Kidney epithelial cell (primary cell): ENCODE data around the gene TMED4. TPM values are rescaled to one million over a fixed set of nuclear protein-coding genes. Genes with fewer than 3 reads are reported as not detected.

ENCODE experiments used
- DNase-seq: peaks from one replicate; pipeline ENCODE4 v3.0.0-alpha.2; 2010; ENCODE audit warnings: low read depth
- H3K27me3 ChIP-seq: 2 replicates; pipeline ENCODE4 v1.6.0; 2011; ENCODE audit warnings: low read length; ENCODE audit not compliant: control insufficient read depth, insufficient read depth
- H3K36me3 ChIP-seq: 2 replicates; pipeline ENCODE4 v1.5.1; 2011; ENCODE audit warnings: low read length; ENCODE audit not compliant: control insufficient read depth, insufficient read depth
- H3K4me3 ChIP-seq: 2 replicates; pipeline ENCODE4 v1.5.1; 2011; ENCODE audit warnings: low read depth, mild to moderate bottlenecking, control low read depth, low read length
- total RNA-seq: library from RNA; depleted of rRNA; stranded (reverse); fragments of >200 nt; gene quantifications from 2 replicates; pipeline ENCODE4 v1.2.3, GENCODE V29; 2015
- TF ChIP-seq, protein P1 (sequence below): IDR thresholded peaks from 2 replicates; pipeline ENCODE4 v1.5.1; 2011; ENCODE audit warnings: mild to moderate bottlenecking, moderate library complexity, low read length, control low read depth, inconsistent platforms; ENCODE audit not compliant: insufficient read depth, poor library complexity, severe bottlenecking

Gene TMED4
- total RNA-seq, 1 donor from 2014 or later, result 159 TPM

DNA sequence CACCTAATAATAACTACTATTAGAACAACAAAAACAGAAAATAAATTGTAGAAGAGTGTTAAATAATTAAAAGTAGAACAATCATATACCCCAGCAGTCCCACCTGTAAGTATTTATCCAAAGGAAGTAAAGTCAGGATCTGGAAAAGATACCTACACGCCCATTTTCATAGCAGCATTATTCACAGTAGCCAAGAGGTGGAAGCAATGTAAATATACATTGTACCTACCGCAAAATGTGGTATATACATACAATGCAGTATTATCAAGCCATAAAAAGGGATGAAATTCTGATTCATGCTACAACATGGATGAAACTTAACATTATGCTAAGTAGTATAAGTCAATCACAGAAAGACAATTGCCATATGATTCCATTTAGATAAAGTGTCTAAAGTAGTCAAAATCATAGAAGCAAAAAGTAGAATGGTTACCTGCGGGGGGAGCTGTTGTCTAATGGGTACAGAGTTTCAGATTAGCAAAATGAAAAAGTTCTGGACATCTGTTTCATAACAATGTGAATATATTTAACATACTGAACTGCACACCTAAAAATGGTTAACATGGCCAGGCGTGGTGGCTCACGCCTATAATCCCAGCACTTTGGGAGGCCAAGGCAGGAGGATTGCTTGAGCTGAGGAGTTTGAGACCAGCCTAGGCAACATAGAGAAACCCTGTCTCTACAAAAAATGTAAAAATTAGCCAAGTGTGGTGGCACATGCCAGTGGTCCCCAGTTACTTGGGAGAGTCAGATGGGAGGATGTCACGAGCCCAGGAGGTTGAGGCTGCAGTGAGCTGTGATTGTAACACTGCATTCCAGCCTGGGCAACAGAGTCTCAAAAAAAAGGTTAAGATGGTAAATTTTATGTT lies 6.0 kb upstream of the TMED4 start:
- no peak for DNase-seq
- no peak overlapping the region for H3K4me3 ChIP-seq
- TF ChIP-seq, protein P1, sequence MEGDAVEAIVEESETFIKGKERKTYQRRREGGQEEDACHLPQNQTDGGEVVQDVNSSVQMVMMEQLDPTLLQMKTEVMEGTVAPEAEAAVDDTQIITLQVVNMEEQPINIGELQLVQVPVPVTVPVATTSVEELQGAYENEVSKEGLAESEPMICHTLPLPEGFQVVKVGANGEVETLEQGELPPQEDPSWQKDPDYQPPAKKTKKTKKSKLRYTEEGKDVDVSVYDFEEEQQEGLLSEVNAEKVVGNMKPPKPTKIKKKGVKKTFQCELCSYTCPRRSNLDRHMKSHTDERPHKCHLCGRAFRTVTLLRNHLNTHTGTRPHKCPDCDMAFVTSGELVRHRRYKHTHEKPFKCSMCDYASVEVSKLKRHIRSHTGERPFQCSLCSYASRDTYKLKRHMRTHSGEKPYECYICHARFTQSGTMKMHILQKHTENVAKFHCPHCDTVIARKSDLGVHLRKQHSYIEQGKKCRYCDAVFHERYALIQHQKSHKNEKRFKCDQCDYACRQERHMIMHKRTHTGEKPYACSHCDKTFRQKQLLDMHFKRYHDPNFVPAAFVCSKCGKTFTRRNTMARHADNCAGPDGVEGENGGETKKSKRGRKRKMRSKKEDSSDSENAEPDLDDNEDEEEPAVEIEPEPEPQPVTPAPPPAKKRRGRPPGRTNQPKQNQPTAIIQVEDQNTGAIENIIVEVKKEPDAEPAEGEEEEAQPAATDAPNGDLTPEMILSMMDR, result peak; percentile 53
- no peaks in the 10 kb centered on the region for H3K27me3 ChIP-seq
- H3K36me3 ChIP-seq, result no peaks in the 10 kb centered on the region

DNA sequence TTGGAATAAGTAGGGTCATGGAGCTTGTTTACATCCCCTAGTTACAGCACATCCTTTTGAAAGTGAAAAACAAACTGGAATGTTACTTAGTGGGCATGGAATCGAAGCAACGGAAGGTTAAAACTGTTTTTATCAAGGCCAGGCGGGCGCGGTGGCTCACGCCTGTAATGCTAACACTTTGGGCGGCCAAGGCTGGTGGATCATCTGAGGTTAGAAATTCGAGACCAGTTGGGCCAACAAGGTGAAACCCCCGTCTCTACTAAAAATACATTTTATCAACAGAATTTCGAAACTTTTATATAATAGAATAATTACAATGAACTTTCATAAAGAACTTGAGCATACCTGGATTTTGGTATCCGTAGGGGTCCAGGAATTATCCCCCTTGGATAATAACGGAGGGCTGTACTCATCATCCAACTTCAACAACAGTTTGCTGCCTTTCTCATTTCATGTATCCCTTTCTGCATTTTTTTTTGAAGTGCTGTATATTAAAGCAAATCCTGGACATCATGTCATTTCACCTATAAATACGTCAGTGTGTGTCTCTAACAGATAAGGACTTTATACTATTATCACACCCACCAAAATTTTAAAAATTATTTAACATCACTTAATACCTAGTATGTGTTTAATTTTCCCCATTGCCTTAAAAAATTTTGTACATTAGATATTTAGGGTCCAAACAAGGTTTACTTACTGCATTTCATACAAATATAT lies 1.3 kb upstream of the TMED4 start:
- Histone ChIP-seq H3K4me3 (no peak overlapping the region), H3K27me3 (no peaks in the 10 kb centered on the region), H3K36me3 (peaks cover 2% of the 10 kb centered on the region)
- DNase-seq, result no peak
- TF ChIP-seq, protein P1, result no peak

DNA sequence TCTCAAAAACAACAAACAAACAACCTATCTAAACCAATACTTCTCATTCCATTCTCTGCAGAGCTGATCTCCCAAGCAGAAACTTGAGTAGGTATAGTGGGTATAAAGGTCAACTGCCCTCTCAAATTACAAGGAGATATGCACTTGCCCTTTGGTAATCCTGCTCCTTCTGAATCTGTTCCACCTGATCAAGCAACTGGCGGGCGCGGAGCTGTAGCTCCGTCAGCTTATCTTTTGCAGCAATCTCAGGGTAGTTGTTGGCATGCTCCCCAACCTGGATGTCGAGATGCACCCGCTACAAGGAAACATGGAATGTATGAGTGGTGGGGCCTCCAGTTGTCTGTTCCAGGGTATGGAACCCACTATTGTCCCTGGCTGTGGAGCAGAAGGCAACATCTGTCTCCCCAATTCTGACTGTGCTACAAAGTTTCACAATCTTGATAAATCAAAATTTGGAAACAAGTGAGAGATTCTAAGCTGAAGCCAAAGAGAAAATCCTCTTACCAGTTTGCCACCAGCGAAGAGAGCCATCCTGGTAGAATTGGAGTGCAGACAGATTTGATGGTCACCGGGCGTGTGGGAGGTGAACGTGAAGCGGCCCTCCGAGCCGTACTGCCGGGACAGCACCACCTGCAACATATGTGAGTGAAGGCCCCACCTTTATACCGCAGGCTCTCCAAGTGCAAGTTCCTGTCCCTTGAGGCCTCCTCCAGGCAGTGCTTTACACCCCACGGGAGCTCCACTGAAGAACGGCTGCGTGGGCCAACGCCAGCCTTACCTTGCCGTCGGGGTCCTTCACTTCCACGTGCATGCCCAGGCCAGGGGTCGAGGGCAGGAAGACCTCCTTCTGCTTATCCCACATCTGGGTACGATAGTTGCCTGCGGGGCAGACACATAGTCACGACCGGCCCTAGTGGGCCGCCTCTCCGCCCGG lies 819 bp downstream of the TMED4 start:
- Histone ChIP-seq H3K36me3 (peaks cover 2% of the 10 kb centered on the region), H3K4me3 (peak overlapping the region; percentile 89), H3K27me3 (no peaks in the 10 kb centered on the region)
- no peak for DNase-seq
- TF ChIP-seq, protein P1, result no peak

DNA sequence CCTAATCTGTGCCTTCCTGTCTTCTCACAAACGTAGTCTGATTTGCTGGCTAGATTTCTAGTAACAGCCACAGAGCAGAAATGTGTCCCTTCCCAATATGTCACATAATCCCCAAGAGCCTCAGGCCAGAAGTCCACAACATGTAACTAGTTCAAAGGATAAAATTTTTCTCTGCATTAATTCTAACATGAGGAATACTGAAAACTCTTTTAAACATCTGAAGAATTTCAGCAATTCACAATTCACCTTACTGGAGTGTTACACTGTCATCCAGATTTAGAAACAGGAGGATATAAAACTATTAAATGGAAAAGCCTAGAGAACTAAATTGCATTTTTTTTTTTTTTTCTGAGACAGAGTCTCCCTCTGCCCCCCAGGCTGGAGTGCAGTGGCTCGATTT lies 5.8 kb downstream of the TMED4 start:
- no peak overlapping the region for H3K4me3 ChIP-seq
- no peaks in the 10 kb centered on the region for H3K27me3 ChIP-seq
- peaks cover 6% of the 10 kb centered on the region for H3K36me3 ChIP-seq
- TF ChIP-seq, protein P1, result no peak
- DNase-seq, result no peak

DNA sequence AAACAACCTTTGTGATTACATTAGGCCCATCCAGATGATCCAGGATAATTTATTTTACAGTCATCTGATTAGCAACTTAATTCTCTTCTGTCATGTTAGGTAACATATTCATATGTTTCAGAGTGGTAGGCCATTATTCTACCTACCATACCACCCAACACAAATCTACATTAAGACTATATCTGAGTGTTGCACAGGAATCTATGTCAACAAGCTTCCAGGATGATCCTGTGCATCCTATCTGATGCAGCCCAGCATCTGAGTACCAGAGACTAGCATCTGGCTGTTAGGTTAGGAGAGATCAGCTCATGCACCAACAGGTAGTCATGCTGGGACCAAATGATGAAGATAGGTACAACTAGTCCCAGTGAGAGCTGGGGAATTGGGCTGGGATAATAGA lies 7.0 kb downstream of the TMED4 start:
- DNase-seq, result no peak
- H3K27me3 ChIP-seq, result no peaks in the 10 kb centered on the region
- peaks cover 6% of the 10 kb centered on the region for H3K36me3 ChIP-seq
- TF ChIP-seq, protein P1, result no peak
- H3K4me3 ChIP-seq, result no peak overlapping the region
